Activated T-cell treated with anti-CD3 and anti-CD28 coated beads, Interleukin-2, amount 50 U/mL, for 4 hours (primary cell): ENCODE measurements around the gene SLC11A2. TPM values are rescaled to one million over a fixed set of nuclear protein-coding genes. Genes with fewer than 3 reads are reported as not detected.
"Not testable (repeated sequence)": the region's sequence is repeated elsewhere in the genome, so short reads cannot be mapped to it uniquely, and the experiment has no call there.

ENCODE experiments used
- ATAC-seq, 2 donors: fragments of 200-7000 bp; cut with Tn5 transposase; one replicate each; pipeline ENCODE4 v1.10.0; 2021
- DNase-seq: peaks from one replicate; pipeline ENCODE4 v3.0.0-alpha.2; 2020
- H3K27me3 Mint-ChIP-seq: one replicate; pipeline ENCODE4 v1.8.0; 2021; ENCODE audit warnings: low read depth, mixed read lengths
- H3K36me3 Mint-ChIP-seq: one replicate; pipeline ENCODE4 v1.8.0; 2022; ENCODE audit warnings: mixed read lengths; ENCODE audit not compliant: insufficient read depth
- H3K4me1 Mint-ChIP-seq: one replicate; pipeline ENCODE4 v1.8.0; 2021; ENCODE audit warnings: low read depth, mixed read lengths
- H3K4me3 Mint-ChIP-seq: one replicate; pipeline ENCODE4 v1.8.0; 2021; ENCODE audit warnings: mild to moderate bottlenecking, moderate library complexity, mixed read lengths
- H3K9me3 Mint-ChIP-seq: one replicate; pipeline ENCODE4 v1.8.0; 2021; ENCODE audit warnings: mixed read lengths
- total RNA-seq, 3 donors: library from RNA; stranded (reverse); gene quantifications; one replicate each; pipeline ENCODE4 v1.2.1, GENCODE V29; 2021

The SLC11A2 gene
- total RNA-seq, 3 donors from 2014 or later = 39.1 to 45.0 (median 39.3) TPM

DNA sequence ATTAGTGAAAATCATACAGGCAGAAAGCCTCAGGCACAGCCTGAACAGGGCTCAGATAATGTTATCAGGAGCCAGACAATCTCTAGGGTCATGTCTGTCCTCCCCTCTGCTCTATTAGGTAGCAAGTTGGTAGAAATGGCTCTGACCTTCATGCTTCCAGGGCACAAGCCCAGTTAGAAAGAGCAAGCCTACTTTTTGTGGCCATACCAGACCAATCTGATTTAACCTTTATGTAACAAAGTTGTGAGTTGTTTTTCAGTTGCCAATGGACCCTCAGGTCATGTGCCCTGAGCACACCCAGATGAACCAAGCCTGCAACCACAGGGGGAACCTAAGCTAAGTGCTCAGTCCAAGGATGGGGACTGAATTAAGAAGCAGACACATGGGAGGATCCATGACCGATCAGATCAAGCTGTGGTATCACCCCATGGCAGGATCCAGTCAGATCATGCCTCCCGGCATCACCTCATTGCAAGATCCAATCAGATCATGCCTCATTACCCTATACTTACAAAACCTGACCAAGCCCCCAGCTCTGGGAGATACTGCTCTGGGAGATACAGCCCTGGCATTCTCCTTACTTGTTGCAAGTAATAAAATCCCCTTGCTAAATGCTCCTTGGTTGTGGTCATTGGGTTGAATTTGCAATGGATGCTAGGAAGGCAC, 92.6 kb downstream of the SLC11A2 start:
- H3K4me1 Mint-ChIP-seq = no peaks in the 10 kb centered on the region
- H3K9me3 Mint-ChIP-seq = no peaks in the 10 kb centered on the region
- H3K36me3 Mint-ChIP-seq = peaks cover 2% of the 10 kb centered on the region
- no peak overlapping the region for H3K4me3 Mint-ChIP-seq
- no peak for DNase-seq
- no peak for ATAC-seq
- H3K27me3 Mint-ChIP-seq = no peaks in the 10 kb centered on the region

DNA sequence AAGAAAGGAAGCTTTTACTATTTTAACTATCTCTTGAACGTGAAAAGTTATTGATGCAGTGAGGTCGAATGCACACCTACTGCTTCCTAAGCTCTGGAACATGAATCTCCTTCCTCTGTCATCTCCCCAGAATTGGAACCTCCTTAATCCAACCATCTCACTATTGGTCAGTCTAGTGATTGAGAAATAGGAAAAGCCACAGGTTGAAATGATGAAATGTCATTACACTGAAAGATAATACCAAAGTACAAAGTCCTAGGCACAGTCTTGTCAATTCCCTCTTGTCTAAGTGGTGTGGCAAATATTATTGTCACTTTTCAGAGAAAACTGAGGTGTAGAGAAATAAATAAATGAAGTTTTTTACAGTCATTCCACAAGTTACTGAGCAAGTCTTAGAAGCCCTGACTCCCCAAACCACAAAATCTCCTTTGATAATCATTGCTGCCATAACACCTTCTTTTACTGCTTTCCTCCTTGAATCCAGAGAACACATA, 93.3 kb downstream of the SLC11A2 start:
- ATAC-seq (peak; percentile 18 to 43), DNase-seq (no peak)
- H3K36me3 Mint-ChIP-seq = no peaks in the 10 kb centered on the region
- H3K4me1 Mint-ChIP-seq = no peaks in the 10 kb centered on the region
- H3K27me3 Mint-ChIP-seq = no peaks in the 10 kb centered on the region
- H3K9me3 Mint-ChIP-seq = no peaks in the 10 kb centered on the region
- no peak overlapping the region for H3K4me3 Mint-ChIP-seq

DNA sequence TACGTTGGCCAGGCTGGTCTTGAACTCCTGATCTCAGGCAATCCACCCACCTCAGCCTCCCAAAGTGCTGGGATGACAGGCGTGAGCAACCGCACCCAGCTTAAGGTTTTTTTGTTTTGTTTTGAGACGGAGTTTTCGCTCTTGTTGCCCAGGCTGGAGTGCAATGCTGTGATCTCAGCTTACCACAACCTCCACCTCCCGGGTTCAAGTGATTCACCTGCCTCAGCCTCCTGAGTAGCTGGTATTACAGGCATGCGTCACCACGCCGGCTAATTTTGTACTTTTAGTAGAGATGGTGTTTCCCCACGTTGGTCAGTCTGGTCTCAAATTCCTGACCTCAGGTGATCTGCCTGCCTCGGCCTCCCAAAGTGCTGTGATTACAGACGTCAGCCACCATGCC, 95.7 kb downstream of the SLC11A2 start:
- not testable (repeated sequence) for H3K9me3 Mint-ChIP-seq, ATAC-seq, H3K4me3 Mint-ChIP-seq, H3K36me3 Mint-ChIP-seq, H3K4me1 Mint-ChIP-seq, DNase-seq, H3K27me3 Mint-ChIP-seq

DNA sequence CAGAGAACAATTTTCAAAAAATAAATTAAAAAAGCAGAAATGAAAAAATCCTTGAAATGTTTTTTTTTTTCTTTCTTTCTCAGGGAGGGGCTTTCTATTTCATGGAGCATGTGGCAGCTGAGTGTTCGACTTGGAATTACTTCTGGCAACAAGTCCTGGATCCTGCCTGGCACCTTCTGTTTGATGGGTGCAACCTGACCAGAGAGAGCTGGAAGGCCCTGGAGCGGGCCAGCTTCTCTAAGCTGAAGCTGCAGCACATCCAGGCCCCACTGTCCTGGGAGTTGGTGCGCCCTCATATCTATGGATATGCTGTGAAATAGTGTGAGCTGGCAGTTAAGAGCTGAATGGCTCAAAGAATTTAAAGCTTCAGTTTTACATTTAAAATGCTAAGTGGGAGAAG, 96.4 kb downstream of the SLC11A2 start:
- no peak for DNase-seq
- Mint-ChIP-seq H3K4me1 (peaks cover 8% of the 10 kb centered on the region), H3K27me3 (no peaks in the 10 kb centered on the region), H3K4me3 (no peak overlapping the region), H3K36me3 (no peaks in the 10 kb centered on the region), H3K9me3 (no peaks in the 10 kb centered on the region)
- ATAC-seq = no peak

Other genes starting within 250 kb of the SLC11A2 start
- not detected for gene TMPRSS12, start 183.5 kb downstream of the SLC11A2 start, total RNA-seq
- gene HIGD1C, start 73.8 kb downstream of the SLC11A2 start, total RNA-seq = not detected
- 10 to 100 TPM; 40.6 to 47.6 (median 42.5) TPM for gene LETMD1, start 21.9 kb upstream of the SLC11A2 start, total RNA-seq
- gene CSRNP2, start 57.2 kb upstream of the SLC11A2 start, total RNA-seq = 10 to 100 TPM; 20.7 to 22.5 (median 21.5) TPM
- gene TFCP2, start 146.8 kb upstream of the SLC11A2 start, total RNA-seq = 10 to 100 TPM; 32.9 to 33.7 (median 33.1) TPM
- 1 to 10 TPM; 4.1 to 8.5 (median 7.2) TPM for gene POU6F1, start 191.7 kb upstream of the SLC11A2 start, total RNA-seq
- gene DAZAP2, start 212.4 kb upstream of the SLC11A2 start, total RNA-seq = 100 to 1,000 TPM; 143 to 145 (median 145) TPM
- under 1 TPM; 0.76 to 0.87 (median 0.79) TPM for gene SMAGP, start 244.0 kb upstream of the SLC11A2 start, total RNA-seq